ENCODE results near the gene AEBP2. TPM values are rescaled to one million over a fixed set of nuclear protein-coding genes. Genes with fewer than 3 reads are reported as not detected.

The AEBP2 gene
- total and polyA plus RNA-seq, 2 of the 13 experiments (the other 11 are each of a cell fraction or from before 2014, with no cell fraction given), result 9.2 to 17.9 TPM

DNA sequence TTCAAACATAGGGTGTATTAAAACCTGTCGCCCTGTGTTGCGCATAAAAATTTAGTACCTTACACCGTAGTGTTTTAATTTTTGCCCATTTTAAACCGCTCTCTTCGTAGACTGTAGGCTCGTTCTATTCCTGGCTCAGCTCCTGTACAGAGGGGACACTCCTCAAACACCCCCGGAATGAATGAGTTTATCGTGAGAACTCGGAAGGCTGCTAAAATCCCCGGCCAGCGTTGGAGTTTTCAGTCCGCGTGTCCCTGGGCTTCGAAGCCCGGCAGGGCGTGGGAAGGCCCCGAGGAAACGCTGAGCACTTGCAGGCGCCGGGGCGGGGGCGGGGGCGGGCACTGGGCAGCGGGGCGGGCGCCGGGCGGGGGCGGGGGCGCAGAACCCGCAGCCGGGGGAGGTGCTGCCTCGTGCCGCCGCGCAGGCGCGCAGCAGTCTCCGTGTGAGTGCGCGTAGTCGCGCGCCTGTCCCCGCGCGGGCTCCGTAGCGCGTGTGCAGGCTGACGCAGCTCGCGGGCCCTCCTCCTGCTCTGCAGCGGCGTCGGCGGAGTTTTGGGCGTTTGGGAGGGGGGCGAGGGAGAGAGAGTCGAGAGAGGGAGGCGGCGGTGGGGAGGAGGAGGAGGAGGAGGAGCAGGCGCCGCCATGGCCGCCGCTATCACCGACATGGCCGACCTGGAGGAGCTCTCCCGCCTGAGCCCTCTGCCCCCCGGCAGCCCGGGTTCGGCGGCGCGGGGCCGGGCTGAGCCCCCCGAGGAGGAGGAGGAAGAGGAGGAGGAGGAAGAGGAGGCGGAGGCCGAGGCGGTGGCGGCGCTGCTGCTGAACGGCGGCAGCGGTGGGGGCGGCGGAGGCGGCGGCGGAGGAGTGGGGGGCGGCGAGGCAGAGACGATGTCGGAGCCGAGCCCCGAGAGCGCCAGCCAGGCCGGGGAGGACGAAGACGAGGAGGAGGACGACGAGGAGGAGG lies at the start of gene AEBP2 (continued):
- peak; percentile 93 for TF ChIP-seq HNRNPLL (IDR thresholded peaks at IDR 0.05; ENCODE audit: low read depth, low read length, poor library complexity, severe bottlenecking)
- TF ChIP-seq, protein P1, sequence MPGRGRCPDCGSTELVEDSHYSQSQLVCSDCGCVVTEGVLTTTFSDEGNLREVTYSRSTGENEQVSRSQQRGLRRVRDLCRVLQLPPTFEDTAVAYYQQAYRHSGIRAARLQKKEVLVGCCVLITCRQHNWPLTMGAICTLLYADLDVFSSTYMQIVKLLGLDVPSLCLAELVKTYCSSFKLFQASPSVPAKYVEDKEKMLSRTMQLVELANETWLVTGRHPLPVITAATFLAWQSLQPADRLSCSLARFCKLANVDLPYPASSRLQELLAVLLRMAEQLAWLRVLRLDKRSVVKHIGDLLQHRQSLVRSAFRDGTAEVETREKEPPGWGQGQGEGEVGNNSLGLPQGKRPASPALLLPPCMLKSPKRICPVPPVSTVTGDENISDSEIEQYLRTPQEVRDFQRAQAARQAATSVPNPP (CRISPR knock-in tag; IDR thresholded peaks at IDR 0.05), result peak; percentile 80
- no peak for TF ChIP-seq JUND (CRISPR knock-in tag; IDR thresholded peaks at IDR 0.05)
- no peak for TF ChIP-seq RORA (CRISPR knock-in tag; IDR thresholded peaks at IDR 0.05)
- TF ChIP-seq MBNL3 (CRISPR knock-in tag; conservative IDR thresholded peaks at IDR 0.05), result no peak
- peak; percentile 79 for TF ChIP-seq ZFY (CRISPR knock-in tag; IDR thresholded peaks at IDR 0.05)
- no peak for TF ChIP-seq CHD4 (IDR thresholded peaks at IDR 0.05; ENCODE audit: borderline replicate concordance, low read length)
- 0 out of 2 replicates have a peak, but pooled peaks have one; percentile 11 for TF ChIP-seq HNF4G (IDR thresholded peaks at IDR 0.05; ENCODE audit: borderline replicate concordance, low read depth, low read length)
- TF ChIP-seq HNF4G (CRISPR knock-in tag; IDR thresholded peaks at IDR 0.05; ENCODE audit: borderline replicate concordance, low read depth), result no peak
- TF ChIP-seq IKZF4 (CRISPR knock-in tag; IDR thresholded peaks at IDR 0.05; ENCODE audit: borderline replicate concordance, low read depth, not compliant biosample characterization), result peak; percentile 67
- TF ChIP-seq, protein P2, sequence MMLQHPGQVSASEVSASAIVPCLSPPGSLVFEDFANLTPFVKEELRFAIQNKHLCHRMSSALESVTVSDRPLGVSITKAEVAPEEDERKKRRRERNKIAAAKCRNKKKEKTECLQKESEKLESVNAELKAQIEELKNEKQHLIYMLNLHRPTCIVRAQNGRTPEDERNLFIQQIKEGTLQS (CRISPR knock-in tag; IDR thresholded peaks at IDR 0.05), result no peak; the same call in 1 of the 2 replicates
- no peak for TF ChIP-seq MATR3 (CRISPR knock-in tag; IDR thresholded peaks at IDR 0.05)
- TF ChIP-seq ZSCAN22 (CRISPR knock-in tag; IDR thresholded peaks at IDR 0.05), result no peak
- TF ChIP-seq, protein P3, sequence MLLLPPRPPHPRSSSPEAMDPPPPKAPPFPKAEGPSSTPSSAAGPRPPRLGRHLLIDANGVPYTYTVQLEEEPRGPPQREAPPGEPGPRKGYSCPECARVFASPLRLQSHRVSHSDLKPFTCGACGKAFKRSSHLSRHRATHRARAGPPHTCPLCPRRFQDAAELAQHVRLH (CRISPR knock-in tag; IDR thresholded peaks at IDR 0.05; ENCODE audit: borderline replicate concordance, low read depth), result peak; percentile 86; the same call in 1 of the 2 replicates
- peak; percentile 95 for TF ChIP-seq ZNF263 (CRISPR knock-in tag; IDR thresholded peaks at IDR 0.05)
- peak; percentile 93 for TF ChIP-seq YY1 (IDR thresholded peaks at IDR 0.05; ENCODE audit: insufficient read depth, insufficient replicate concordance, low read depth, low read length)
- TF ChIP-seq, protein P4, sequence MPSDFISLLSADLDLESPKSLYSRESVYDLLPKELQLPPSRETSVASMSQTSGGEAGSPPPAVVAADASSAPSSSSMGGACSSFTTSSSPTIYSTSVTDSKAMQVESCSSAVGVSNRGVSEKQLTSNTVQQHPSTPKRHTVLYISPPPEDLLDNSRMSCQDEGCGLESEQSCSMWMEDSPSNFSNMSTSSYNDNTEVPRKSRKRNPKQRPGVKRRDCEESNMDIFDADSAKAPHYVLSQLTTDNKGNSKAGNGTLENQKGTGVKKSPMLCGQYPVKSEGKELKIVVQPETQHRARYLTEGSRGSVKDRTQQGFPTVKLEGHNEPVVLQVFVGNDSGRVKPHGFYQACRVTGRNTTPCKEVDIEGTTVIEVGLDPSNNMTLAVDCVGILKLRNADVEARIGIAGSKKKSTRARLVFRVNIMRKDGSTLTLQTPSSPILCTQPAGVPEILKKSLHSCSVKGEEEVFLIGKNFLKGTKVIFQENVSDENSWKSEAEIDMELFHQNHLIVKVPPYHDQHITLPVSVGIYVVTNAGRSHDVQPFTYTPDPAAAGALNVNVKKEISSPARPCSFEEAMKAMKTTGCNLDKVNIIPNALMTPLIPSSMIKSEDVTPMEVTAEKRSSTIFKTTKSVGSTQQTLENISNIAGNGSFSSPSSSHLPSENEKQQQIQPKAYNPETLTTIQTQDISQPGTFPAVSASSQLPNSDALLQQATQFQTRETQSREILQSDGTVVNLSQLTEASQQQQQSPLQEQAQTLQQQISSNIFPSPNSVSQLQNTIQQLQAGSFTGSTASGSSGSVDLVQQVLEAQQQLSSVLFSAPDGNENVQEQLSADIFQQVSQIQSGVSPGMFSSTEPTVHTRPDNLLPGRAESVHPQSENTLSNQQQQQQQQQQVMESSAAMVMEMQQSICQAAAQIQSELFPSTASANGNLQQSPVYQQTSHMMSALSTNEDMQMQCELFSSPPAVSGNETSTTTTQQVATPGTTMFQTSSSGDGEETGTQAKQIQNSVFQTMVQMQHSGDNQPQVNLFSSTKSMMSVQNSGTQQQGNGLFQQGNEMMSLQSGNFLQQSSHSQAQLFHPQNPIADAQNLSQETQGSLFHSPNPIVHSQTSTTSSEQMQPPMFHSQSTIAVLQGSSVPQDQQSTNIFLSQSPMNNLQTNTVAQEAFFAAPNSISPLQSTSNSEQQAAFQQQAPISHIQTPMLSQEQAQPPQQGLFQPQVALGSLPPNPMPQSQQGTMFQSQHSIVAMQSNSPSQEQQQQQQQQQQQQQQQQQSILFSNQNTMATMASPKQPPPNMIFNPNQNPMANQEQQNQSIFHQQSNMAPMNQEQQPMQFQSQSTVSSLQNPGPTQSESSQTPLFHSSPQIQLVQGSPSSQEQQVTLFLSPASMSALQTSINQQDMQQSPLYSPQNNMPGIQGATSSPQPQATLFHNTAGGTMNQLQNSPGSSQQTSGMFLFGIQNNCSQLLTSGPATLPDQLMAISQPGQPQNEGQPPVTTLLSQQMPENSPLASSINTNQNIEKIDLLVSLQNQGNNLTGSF (CRISPR knock-in tag; IDR thresholded peaks at IDR 0.05), result peak; percentile 45; the same call in 1 of the 2 replicates
- no peak for TF ChIP-seq RFXANK (CRISPR knock-in tag; IDR thresholded peaks at IDR 0.05)
- no peak for TF ChIP-seq RXRA (CRISPR knock-in tag; IDR thresholded peaks at IDR 0.05)
- peak; percentile 79; the same call in 1 of the 2 replicates for TF ChIP-seq SP4 (CRISPR knock-in tag; IDR thresholded peaks at IDR 0.05)
